G401.6 (cell line): ENCODE measurements around the gene GOLM1.
"Not testable (repeated sequence)": the region's sequence is repeated elsewhere in the genome, so short reads cannot be mapped to it uniquely, and the experiment has no call there.

ENCODE experiments used
- FAIRE-seq: peaks from 2 replicates; lab custom pipeline; 2012; peaks lifted over from hg19 to GRCh38; lab: Jason Lieb, UNC

Gene GOLM1, protein sequence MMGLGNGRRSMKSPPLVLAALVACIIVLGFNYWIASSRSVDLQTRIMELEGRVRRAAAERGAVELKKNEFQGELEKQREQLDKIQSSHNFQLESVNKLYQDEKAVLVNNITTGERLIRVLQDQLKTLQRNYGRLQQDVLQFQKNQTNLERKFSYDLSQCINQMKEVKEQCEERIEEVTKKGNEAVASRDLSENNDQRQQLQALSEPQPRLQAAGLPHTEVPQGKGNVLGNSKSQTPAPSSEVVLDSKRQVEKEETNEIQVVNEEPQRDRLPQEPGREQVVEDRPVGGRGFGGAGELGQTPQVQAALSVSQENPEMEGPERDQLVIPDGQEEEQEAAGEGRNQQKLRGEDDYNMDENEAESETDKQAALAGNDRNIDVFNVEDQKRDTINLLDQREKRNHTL

DNA sequence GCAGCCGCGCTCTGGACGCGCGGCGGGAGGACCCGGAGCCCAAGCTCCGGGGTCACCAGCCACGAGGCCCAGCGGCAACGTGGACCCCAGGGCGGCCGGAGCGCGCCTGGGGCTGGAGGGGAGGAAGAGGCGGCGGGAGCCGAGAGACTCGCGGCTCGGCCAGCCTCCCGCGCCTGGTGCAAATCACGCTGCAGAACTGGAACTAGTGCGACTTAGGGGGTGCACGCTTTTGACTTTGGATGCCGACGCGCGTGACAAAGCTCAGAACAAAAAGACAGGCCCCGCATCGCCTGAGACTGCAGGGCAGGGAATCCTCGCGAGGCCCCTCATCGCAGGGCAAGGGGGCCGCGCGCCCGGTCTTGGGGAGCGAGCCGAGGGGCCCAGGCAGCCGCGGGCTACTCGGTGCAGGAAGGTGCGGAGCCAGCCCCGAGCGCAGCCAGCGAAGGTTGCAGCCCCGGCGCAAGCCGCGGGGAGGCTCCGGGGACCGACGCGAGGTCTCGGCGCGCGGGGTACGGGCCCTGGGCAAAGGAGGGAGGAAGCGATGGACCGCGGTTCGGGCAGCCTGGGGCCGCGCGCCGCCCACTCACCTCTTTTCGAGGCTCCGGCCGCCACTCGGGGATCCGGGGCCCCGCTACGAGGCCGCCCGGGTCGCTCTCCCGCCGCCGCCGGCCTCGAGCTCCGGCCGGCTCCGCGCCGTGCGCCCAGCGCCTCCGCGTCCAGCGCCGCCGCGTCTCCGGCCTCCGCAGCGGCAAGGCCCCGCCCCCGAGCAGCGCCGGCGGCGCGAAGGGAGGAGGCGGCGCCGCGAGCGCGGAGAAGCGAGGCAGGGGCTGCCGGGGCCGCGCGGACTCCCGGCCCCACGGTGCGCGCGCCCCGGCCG lies at the start of gene GOLM1:
TSS of gene GOLM1 (minus strand) at position 735 of the 877 bp plus-strand sequence. CDS start 20,238 bp downstream, outside the sequence.
- no peak for FAIRE-seq

DNA sequence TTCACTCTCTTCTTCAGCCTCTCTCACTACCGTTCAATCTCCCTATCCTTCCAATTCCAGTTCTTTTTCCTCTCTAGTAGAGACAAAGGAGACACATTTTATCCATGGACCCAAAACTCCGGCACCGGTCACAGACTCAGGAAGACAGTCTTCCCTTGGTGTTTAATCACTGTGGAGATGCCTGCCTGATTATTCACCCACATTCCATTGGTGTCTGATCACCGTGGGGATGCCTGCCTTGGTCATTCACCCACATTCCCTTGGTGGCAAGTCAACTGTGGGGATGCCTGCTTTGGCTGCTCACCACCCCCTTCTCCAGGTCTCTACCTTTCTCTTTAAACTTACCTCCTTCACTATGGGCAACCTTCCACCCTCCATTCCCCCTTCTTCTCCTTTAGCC lies 47.3 kb upstream of the GOLM1 start:
- not testable (repeated sequence) for FAIRE-seq

DNA sequence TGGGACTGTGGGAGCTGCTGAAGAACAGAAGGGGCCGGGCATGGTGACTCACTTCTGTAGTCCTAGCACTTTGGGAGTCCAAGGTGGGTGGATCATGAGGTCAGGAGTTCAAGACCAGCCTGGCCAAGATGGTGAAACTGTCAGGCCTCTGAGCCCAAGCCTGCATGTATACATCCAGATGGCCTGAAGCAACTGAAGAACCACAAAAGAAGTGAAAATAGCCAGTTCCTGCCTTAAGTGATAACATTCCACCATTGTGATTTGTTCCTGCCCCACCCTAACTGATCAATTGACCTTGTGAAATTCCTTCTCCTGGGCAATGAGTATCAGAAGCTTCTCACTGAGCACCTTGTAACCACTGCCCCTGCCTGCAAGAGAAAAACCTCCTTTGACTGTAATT lies 46.6 kb upstream of the GOLM1 start:
- not testable (repeated sequence) for FAIRE-seq

DNA sequence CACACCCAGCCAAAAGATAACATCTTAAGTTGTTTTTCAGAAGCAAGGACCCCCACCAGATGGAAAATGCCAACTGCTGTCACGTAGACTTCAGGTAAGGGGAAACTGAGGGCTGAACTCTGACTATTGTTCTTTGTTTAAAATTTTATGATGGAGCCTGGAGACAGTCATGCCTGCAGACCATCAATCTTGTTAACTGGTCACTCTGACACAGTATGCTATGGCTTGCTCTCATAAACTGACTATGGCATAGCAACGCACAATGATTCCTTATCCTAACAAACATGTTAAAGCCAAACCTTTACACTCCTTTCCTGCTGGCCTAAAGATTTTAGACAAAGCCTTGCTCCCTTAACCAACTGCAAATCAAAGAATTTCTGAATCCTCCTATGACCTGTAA lies 43.6 kb upstream of the GOLM1 start:
- no peak for FAIRE-seq

DNA sequence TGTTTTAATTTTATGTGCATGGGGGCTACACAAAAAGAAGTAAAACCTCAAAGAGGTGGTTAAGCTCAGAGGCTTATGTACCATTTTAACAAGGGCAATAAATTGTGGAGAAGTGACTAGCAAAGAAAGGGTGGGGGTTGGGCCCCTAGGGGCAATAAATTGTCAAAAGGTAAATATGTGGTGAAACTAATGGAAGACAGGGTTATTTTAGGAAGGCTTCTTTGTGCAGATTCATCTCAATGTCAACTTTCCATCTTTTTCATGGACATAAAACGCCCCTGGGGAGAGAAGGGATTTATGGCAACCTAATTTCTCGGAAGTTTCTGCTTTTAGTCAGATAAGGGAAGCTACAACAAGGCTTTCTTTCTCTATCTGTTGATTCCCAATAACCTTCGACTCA lies 42.5 kb upstream of the GOLM1 start:
- no peak for FAIRE-seq

DNA sequence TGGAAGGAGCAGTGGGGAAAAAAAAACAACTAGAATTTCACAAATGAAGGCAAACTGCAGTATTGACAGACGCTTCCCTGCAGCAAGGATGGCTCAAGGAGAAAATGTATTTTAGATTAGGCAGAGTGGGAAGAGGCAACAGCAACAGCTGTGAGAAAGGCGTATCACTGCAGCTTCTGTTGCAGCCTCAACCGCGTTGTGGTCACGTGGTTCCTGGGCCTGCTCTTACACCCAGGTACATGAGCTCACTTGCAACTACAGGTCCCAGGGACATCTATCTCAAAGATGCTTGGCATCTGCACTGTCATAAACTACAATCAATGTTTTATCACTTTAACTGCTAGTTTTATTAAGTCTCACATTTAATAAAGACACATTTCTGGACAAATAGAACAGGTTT lies 36.0 kb upstream of the GOLM1 start:
- FAIRE-seq: no peak

DNA sequence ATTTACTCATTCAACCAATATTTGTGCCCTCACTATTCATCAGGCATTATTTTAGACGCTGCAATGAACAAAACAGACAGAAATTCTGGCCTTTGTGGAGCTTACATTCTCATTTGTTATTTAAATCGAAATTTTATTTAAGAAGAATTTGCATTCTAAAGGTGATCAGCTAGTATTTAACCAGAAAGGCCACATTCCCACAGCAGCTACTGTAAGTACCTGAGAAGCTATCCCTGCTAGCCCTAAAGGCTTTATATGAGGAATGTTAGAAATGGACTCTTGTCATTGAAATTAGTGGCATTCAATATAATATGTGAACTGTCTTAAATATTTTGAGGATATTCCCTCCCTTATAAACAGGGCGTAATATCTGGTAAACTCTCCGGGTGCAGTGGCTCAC lies 35.0 kb upstream of the GOLM1 start:
- FAIRE-seq: no peak

DNA sequence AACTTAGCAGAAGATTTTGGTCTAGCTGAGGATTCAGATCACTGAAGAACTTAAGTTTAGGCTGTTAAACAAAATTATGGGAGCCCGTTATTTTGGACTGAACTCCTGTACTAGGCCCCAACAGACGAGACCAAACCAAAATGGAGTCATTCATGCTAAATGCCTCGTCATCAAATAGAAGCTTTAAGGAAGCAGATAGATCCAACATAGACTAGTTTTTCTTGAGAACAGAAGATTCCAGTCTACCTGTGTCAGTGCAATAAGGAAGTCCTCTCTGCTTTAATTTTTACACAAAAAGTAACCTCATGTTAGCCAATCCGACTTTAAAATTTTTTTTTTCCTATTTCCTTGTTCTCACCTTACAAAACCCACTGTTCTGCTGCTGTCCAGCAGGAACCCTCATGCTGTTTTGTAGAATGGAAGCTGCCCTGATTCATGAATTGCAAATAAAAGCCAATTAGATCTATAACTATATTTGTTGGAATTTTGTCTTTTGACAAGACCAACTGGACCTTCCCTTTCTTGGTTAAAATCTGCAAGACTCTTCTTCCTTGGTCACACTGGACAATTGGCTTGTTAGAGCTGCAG lies 29.0 kb upstream of the GOLM1 start:
- FAIRE-seq: no peak

DNA sequence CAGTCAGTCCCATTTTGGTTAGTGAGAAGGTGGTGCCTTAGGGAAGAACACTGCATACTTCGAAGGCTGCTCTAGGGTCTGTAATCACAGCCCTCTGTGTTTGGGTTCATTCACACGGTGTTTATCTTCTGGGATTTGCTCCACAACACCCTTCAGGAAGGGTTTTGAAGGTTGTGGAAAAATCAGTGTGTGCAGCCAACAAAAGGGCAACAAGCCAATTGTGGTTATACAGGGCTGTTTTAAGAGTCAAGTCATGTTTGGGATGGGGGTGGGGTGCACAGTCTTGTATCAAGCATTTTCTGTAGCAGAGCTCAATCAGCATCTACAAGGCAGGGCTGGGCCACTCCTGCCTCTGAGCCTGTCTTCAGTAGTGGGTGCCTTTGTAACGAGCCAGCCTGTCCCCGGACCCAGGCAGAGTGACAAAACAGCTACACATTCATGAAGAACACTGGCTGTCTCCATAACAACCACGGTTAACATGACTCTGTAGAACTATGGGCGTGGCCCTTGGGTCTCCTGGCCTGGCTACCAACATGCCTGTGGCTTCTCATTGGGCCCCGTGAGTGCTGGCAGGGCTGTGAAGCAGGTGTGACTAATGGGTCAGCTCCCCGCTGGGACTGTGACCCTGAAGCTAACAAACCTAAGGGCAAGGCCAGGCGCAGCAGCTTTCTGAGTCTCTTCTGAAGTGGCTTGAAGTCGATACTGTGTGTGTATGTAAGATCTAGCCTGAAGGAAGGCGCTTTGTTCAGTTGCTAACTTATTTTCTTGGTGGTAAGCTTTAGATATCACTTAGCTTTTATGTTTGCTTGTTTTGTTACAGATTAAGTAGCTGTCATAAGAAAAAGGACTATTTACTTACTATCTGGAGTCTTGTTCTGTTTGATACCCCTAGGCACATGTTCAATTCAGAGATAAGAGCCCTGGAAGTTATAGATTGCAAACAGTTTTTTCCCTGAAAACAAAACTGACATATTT lies 27.9 kb upstream of the GOLM1 start:
- no peak for FAIRE-seq

DNA sequence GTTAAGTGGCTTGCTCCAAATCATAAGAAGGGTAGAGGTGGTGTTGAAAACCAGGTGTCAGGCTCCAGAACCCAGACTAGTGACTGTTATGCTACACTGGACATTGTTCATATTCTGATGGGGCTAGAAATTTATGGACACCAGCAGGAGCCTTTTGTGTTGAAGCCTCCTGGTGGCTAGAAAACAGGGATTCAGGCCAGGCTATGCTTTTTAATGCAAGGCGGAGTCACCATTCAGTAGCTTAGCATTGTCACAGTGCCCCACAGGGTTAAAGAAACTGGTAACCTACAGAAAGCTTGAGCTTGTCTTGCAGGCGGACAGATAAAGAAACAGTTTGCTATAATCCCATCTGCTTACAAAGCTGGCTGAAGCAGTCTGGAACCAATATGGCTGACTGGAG lies 23.0 kb upstream of the GOLM1 start:
- FAIRE-seq: no peak

DNA sequence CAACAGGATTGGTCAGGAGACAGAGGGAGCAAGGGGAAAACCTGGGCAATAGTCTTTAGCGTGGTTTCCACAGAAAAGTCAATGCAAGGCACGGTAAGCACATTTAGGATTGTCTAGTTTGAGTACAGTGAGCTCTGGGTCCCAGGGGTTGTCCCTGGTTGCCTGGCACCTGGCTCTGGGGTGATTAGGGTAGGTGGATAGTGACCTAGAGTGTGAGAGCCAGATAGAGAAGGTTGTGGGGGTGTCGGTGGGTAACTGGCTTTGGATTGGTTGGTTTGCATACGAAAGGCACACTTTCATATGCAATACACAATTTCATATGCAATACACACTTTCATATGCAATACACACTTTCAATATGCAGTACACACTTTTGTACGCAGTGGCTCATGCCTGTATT lies 20.1 kb upstream of the GOLM1 start:
- no peak for FAIRE-seq

DNA sequence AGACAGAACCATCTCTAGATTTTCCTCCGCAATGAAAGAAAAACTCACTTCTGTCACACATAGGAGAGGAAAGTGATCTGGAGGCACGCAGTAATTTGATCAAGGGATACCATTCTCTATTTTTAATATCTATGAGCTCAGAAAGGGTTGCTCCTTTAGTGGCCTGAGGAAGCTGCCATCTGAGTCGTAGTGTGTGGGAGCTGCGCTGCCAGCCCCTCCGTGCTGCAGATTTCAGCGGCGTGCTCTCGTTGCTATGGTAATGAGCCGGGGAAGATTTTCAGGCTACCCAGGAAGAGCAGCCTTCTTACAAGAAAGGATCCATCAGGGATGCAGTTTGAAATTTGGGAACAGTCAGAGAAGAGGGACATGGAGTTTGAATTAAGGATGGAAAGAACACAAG lies 17.1 kb upstream of the GOLM1 start:
- FAIRE-seq: no peak

DNA sequence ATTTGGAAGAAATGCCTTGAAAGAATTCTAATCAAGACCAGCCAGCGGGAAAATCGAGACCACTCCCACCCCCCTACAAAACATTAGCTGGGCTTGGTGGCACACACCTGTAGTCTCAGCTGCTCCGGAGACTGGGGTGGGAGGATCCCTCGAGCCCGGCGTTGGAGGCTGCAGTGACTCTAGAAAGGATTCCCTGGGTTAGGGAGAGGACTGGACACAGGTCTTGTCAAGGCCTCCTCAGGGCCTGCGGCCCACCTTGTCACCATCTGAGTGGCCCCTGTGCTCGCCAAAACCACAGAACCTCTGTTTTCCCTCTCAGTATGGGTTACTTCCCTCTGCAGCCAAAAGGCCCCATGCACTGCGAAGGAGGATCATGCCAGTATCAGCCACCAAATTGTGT lies 16.5 kb upstream of the GOLM1 start:
- no peak for FAIRE-seq

DNA sequence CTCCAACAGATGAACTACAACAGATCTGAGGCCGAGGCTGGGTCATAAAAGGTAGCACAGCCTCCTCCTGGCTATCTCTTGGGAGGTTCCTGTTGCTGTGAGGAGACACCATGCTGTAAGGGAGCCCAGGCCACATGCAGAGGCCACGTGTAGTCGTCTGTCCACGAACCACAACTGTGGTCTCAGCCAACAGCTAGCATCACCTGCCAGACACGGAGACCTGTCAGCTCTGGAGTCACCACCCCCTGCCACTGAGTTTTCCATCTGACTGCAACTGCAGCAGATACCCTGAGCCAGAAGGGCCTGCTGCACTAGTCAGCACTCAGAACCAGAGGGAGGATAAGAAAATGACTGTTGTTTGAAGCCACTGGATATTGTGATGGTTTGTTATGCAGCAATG lies 12.7 kb upstream of the GOLM1 start:
- FAIRE-seq: no peak

DNA sequence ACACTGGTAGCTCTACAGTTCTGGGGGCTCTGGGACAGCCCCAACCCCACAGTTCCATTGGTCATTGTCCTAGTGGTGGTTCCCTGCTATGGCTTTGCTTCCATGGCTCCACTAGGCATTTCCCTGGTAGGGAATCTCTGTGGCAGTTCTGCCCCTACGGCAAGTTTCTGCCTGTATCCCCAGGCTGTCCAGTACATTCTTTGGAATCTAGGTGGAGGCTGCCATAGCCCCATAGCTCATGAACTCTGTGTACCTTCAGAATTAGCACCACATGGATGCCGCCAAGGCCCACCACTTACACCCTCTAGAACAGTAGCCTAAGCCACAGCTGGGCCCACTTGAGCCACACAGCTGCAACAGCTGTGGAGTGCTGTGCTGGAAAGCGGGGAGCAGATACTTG lies 3.3 kb upstream of the GOLM1 start:
- no peak for FAIRE-seq

DNA sequence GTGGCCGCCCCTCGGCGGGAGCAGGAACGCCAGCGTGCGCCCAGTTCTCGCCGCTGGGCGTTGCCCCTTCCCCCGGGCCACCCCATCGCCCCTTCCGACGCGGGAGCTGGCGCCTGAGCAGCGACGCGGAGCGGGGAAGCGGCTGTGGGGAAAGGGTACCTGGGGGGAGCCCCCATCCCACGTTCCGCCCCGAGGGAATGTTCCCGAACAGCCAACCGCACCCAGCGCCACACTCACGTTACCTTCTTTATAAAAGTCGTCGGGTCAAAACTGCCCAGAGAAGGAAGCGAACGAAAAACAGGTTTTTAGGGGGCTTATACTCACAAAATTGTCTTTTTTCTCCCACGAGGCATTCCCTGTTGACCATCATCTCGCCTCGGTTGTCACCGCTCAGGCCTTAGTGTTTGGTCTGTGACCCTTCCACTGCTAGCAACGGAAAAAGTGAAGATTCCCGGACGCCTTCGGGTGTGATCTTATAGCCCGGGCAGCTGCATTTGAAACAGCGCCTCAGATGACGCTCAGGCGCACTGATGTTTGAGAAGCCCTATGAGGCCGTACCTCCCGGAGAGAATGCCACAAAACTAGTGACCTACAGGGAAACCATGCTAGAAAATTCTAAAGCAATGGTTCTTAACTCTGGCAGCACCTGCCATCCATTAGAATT lies 475 bp upstream of the GOLM1 start:
- FAIRE-seq: no peak

DNA sequence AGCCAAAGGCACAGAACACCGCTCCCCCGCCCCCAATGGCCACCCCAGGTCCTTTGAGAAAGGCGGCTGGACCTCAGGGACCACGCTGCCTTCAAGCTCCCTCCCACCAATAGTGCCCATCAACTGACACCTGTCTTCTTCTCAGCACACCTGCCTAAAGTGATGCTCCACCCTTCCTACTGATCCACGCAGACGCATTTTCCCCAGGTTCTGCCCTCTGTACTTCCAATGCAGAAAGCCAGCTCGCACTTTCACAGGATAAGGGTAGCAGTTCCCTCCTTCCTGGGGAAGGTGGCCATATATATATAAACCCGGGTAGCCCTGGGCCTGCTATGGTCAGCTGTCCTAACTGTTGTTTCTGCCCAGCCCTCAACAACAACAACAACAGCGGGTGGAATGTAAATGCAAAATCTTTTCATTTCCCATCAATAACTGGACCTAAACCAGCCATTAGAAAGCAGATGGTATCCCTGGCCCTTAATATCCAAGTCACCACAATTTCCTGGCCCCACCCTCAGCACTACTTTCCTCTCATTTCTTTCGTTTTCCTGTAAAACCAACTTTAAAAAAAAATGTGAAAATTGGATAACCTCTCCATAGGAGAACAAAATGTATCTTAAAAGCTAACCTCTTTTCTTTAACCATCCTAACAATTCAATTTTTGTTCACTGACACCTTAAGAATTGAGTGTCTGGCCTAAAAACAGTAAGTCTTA lies 1.7 kb downstream of the GOLM1 start:
- no peak for FAIRE-seq

DNA sequence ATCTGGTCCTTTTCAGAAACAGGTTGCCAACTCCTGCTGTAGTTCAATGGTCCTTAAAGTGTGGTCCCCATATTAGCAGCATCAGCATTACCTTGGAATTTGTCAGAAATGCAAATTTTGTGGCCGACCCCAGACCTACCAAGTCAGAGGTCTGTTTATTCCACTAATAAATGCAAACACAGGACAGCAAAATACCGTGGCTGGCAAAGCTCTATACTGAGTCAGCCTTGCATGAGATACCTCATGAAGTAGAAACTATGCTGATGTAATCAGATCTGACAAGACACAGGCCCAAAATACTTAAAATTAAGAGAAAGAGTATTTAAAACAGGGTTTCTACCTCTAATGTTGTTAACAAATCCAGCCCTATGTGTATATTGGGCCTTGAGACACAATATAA lies 3.0 kb downstream of the GOLM1 start:
- FAIRE-seq: no peak

DNA sequence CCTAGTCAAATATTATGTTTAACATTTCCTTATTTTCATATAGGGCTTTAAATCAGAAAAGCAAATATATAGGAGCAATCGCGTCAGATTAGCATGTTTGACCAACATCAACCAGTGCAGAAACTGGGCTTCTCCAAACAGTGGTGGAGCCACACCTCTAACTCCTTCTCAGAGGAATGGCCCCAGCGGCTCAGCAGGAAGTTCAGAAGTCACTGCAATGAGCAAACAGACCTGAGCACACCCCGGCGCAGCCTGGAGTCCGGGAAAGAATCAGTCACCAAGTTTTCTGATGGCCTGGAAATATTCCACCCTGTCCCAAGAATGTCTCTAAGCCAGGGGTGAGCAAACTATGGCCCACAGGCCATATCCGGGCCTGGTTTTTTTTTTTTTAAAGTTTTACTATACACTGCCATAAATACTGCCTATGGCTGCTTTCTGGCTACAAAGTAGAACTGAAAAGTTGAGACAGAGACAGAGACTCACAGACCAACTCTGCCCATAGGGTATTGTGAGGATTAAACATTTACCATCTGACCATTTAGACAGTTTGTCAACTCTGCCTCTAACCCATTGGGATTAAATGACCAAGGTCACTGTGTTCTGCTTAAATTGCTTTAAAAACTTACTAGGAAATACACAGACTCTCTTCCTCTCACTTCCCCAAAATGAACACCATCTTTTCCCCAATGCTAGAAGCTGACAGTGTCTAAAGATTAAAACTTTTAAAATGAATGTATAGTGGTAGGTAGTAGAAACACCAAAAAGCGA lies 5.4 kb downstream of the GOLM1 start:
- no peak for FAIRE-seq

DNA sequence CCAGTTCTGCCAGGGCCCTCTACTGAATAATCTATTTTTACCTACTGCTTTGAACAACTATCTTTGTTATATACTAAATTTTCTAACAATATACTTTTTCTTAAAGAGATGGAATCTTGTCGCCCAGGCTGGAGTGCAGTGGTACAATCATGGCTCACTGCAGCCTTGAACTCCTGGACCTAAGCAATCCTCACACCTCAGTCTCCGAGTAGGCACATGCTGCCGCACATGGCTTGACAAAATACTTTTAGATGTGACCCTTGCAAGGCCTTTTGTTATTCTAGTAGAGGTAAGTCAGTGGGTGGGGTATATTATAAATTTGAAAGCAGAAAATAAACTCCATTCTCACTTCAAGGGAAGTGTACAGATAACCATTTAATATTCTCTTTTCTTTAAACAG lies 7.9 kb downstream of the GOLM1 start:
- no peak for FAIRE-seq
